HepG2 (cell line): ENCODE data around the gene WDR82. TPM values are rescaled to one million over a fixed set of nuclear protein-coding genes. Genes with fewer than 3 reads are reported as not detected.

Experiments used
- ADNP ChIP-seq: sonication (generic); formaldehyde crosslinking; IDR thresholded peaks from 2 replicates; pipeline ENCODE4 v1.4.0; 2020; ENCODE audit warnings: missing genetic modification reagents
- FOXA3 ChIP-seq: IDR thresholded peaks from 2 replicates; pipeline ENCODE4 v1.6.1; 2016; ENCODE audit warnings: missing genetic modification reagents, missing compliant biosample characterization
- HNRNPLL ChIP-seq: fragments of 200-400 bp; formaldehyde crosslinking; IDR thresholded peaks from 2 replicates; pipeline ENCODE4 v1.6.1; 2017; ENCODE audit warnings: mild to moderate bottlenecking, low read depth, low read length; ENCODE audit not compliant: poor library complexity, severe bottlenecking
- KDM3A ChIP-seq: IDR thresholded peaks from 2 replicates; pipeline ENCODE4 v1.6.1; 2018; ENCODE audit warnings: low read depth, missing compliant biosample characterization
- MAFF ChIP-seq: IDR thresholded peaks from 2 replicates; pipeline ENCODE4 v1.6.1; 2011; ENCODE audit warnings: low read depth, low read length, improper control_type of control experiment
- MLLT10 ChIP-seq: sonication (generic); formaldehyde crosslinking; IDR thresholded peaks from 2 replicates; pipeline ENCODE4 v1.4.0; 2020; ENCODE audit warnings: missing genetic modification reagents
- PCBP1 ChIP-seq: fragments of 200-400 bp; formaldehyde crosslinking; IDR thresholded peaks from 2 replicates; pipeline ENCODE4 v1.6.1; 2017; ENCODE audit warnings: mild to moderate bottlenecking, low read depth, low read length, borderline replicate concordance
- PHF20 ChIP-seq: sonication (generic); formaldehyde crosslinking; IDR thresholded peaks from 2 replicates; pipeline ENCODE4 v1.5.0; 2020; ENCODE audit warnings: mild to moderate bottlenecking, missing genetic modification reagents
- RAD51 ChIP-seq: fragments of 450-650 bp; IDR thresholded peaks from 2 replicates; pipeline ENCODE4 v1.6.1; 2016; ENCODE audit warnings: borderline replicate concordance
- RNF2 ChIP-seq: fragments of 450-650 bp; conservative IDR thresholded peaks from 2 replicates; pipeline ENCODE4 v1.6.1; 2016; ENCODE audit warnings: low read depth
- SP2 ChIP-seq: sonication (generic); formaldehyde crosslinking; IDR thresholded peaks from 2 replicates; pipeline ENCODE4 v1.5.1; 2020; ENCODE audit warnings: mild to moderate bottlenecking, missing genetic modification reagents
- TCF12 ChIP-seq, 2 experiments: fragments of 450-650 bp in 1 of 2; sonication (generic) in 1 of 2; formaldehyde crosslinking in 1 of 2; IDR thresholded peaks; 2 replicates each; pipeline versions ENCODE4 v1.6.1 to v1.8.0; 2017 to 2022; ENCODE audit warnings: antibody characterized with exemption in 1 of 2, mild to moderate bottlenecking in 1 of 2, missing genetic modification reagents in 1 of 2, moderate library complexity in 1 of 2
- U2AF1 ChIP-seq: fragments of 200-400 bp; formaldehyde crosslinking; optimal IDR thresholded peaks from 2 replicates; pipeline ENCODE3; 2017; ENCODE audit warnings: mild to moderate bottlenecking, low read depth, low read length
- ZNF280D ChIP-seq: sonication (generic); formaldehyde crosslinking; IDR thresholded peaks from 2 replicates; pipeline ENCODE4 v1.5.1; 2020; ENCODE audit warnings: mild to moderate bottlenecking, missing genetic modification reagents
- ZNF652 ChIP-seq: IDR thresholded peaks from 2 replicates; pipeline ENCODE4 v1.6.1; 2016; ENCODE audit warnings: low read depth, borderline replicate concordance
- ZNF691 ChIP-seq: sonication (generic); formaldehyde crosslinking; IDR thresholded peaks from 2 replicates; pipeline ENCODE4 v1.4.0; 2020; ENCODE audit warnings: missing genetic modification reagents, low read depth, mild to moderate bottlenecking, borderline replicate concordance
- ZNF724P ChIP-seq: sonication (generic); formaldehyde crosslinking; IDR thresholded peaks from 2 replicates; pipeline ENCODE4 v1.8.0; 2022; ENCODE audit warnings: missing genetic modification reagents, borderline replicate concordance
- ZNF776 ChIP-seq: sonication (generic); formaldehyde crosslinking; IDR thresholded peaks from 2 replicates; pipeline ENCODE4 v1.4.0; 2020; ENCODE audit warnings: mild to moderate bottlenecking, missing genetic modification reagents
- ZSCAN25 ChIP-seq: sonication (generic); formaldehyde crosslinking; IDR thresholded peaks from 2 replicates; pipeline ENCODE4 v1.8.0; 2022; ENCODE audit warnings: mild to moderate bottlenecking, missing genetic modification reagents
- polyA plus RNA-seq, 8 experiments: library from polyadenylated mRNA; depleted of rRNA in 3 of 8; stranded (reverse) in 7 of 8; unstranded in 1 of 8; fragments of >200 nt; fragmentation: Illumina TruSeq in 4 of 8; extraction: Trizol in 4 of 8; gene quantifications; 2 replicates each; pipeline versions ENCODE4 v1.2.1 to v1.2.3, GENCODE V29; 2011 to 2016; ENCODE audit warnings: low read depth in 4 of 8, missing spikeins in 1 of 8, mixed read lengths in 1 of 8; ENCODE audit not compliant: insufficient read depth in 1 of 8
- total RNA-seq, 5 experiments: library from RNA; depleted of rRNA; stranded (reverse); fragments of >200 nt; fragmentation: Illumina TruSeq; extraction: Trizol; gene quantifications; 2 replicates each; pipeline ENCODE4 v1.2.3, GENCODE V29; 2016; ENCODE audit warnings: low read depth in 1 of 5
- TF ChIP-seq, protein P1 (sequence below): sonication (generic); formaldehyde crosslinking; conservative IDR thresholded peaks from 2 replicates; pipeline ENCODE4 v1.5.0; 2020; ENCODE audit warnings: missing genetic modification reagents
- TF ChIP-seq, protein P2 (sequence below): sonication (generic); formaldehyde crosslinking; IDR thresholded peaks from 2 replicates; pipeline ENCODE4 v1.9.0; 2022; ENCODE audit warnings: missing genetic modification reagents, mild to moderate bottlenecking, borderline replicate concordance
- TF ChIP-seq, protein P3 (sequence below): sonication (generic); formaldehyde crosslinking; IDR thresholded peaks from 2 replicates; pipeline ENCODE4 v1.5.0; 2020; ENCODE audit warnings: missing genetic modification reagents, mild to moderate bottlenecking, borderline replicate concordance

Gene WDR82
- total and polyA plus RNA-seq, 2 of the 13 experiments (the other 11 are each of a cell fraction or from before 2014, with no cell fraction given) = 39.1 to 59.5 TPM

DNA sequence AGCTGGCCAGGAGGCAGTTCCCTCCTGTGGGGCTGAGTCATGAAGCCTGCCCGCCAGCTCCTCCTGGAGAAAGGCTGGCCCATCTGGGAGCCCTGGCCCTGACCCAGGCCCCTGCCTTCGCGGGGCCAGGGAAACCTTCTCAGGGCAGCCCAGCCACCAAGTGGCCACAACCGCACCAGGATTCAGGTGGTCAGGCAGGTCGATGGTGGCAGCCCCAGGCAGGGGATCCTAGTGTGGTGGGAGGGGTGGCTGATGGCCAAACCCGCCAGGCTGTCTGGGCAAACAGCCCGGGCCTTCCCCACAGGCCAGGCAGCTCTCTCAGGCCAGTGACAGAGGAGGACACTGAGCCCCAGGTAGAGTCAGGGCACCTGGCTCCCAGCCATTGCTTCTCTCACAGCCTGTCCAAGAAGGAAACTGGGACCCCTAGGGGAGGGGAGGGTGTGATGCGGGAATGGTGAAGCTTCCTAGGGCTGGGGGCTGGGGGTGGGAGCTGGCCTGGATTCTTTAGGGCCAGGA is 40.7 kb downstream of the WDR82 start (continued):
- TF ChIP-seq, protein P1, sequence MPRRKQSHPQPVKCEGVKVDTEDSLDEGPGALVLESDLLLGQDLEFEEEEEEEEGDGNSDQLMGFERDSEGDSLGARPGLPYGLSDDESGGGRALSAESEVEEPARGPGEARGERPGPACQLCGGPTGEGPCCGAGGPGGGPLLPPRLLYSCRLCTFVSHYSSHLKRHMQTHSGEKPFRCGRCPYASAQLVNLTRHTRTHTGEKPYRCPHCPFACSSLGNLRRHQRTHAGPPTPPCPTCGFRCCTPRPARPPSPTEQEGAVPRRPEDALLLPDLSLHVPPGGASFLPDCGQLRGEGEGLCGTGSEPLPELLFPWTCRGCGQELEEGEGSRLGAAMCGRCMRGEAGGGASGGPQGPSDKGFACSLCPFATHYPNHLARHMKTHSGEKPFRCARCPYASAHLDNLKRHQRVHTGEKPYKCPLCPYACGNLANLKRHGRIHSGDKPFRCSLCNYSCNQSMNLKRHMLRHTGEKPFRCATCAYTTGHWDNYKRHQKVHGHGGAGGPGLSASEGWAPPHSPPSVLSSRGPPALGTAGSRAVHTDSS (CRISPR knock-in tag) = no peak
- TF ChIP-seq RAD51 = no peak
- TF ChIP-seq PHF20 (CRISPR knock-in tag) = peak; percentile 4; the same call in 1 of the 2 replicates
- TF ChIP-seq ADNP = no peak
- peak; percentile 45; the same call in 1 of the 2 replicates for TF ChIP-seq ZNF724P (CRISPR knock-in tag)
- no peak for TF ChIP-seq ZNF776
- TF ChIP-seq ZNF691 (CRISPR knock-in tag) = 0 out of 2 replicates have a peak, but pooled peaks have one; percentile 5
- TF ChIP-seq KDM3A (CRISPR knock-in tag) = 0 out of 2 replicates have a peak, but pooled peaks have one; percentile 17
- TF ChIP-seq ZNF280D (CRISPR knock-in tag) = no peak
- no peak for TF ChIP-seq ZNF652 (CRISPR knock-in tag)
- no peak for TF ChIP-seq PCBP1
- TF ChIP-seq TCF12 (IDR thresholded peaks at IDR 0.05) = no peak
- TF ChIP-seq TCF12 (CRISPR knock-in tag; IDR thresholded peaks at IDR 0.05) = 0 out of 2 replicates have a peak, but pooled peaks have one; percentile 47
- TF ChIP-seq FOXA3 (CRISPR knock-in tag) = no peak
- TF ChIP-seq, protein P2, sequence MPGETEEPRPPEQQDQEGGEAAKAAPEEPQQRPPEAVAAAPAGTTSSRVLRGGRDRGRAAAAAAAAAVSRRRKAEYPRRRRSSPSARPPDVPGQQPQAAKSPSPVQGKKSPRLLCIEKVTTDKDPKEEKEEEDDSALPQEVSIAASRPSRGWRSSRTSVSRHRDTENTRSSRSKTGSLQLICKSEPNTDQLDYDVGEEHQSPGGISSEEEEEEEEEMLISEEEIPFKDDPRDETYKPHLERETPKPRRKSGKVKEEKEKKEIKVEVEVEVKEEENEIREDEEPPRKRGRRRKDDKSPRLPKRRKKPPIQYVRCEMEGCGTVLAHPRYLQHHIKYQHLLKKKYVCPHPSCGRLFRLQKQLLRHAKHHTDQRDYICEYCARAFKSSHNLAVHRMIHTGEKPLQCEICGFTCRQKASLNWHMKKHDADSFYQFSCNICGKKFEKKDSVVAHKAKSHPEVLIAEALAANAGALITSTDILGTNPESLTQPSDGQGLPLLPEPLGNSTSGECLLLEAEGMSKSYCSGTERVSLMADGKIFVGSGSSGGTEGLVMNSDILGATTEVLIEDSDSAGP (CRISPR knock-in tag) = peak; percentile 58; the same call in 1 of the 2 replicates
- TF ChIP-seq SP2 (CRISPR knock-in tag) = peak; percentile 8; the same call in 1 of the 2 replicates
- TF ChIP-seq, protein P3, sequence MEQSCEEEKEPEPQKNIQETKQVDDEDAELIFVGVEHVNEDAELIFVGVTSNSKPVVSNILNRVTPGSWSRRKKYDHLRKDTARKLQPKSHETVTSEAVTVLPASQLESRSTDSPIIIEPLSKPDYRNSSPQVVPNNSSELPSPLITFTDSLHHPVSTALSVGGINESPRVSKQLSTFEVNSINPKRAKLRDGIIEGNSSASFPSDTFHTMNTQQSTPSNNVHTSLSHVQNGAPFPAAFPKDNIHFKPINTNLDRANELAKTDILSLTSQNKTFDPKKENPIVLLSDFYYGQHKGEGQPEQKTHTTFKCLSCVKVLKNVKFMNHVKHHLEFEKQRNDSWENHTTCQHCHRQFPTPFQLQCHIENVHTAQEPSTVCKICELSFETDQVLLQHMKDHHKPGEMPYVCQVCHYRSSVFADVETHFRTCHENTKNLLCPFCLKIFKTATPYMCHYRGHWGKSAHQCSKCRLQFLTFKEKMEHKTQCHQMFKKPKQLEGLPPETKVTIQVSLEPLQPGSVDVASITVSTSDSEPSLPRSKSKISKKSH (CRISPR knock-in tag) = no peak; the same call in 1 of the 2 replicates
- no peak for TF ChIP-seq ZSCAN25 (CRISPR knock-in tag)
- no peak for TF ChIP-seq MLLT10 (CRISPR knock-in tag)
- no peak for TF ChIP-seq MAFF
- TF ChIP-seq HNRNPLL = peak; percentile 29
- no peak for TF ChIP-seq U2AF1
- TF ChIP-seq RNF2 = no peak
